HepG2 (cell line): ENCODE results near the gene CXXC5. TPM values are rescaled to one million over a fixed set of nuclear protein-coding genes. Genes with fewer than 3 reads are reported as not detected.

ENCODE experiments used
- AFF4 ChIP-seq: sonication (generic); formaldehyde crosslinking; IDR thresholded peaks from 2 replicates; pipeline ENCODE4 v1.4.0; 2020; ENCODE audit warnings: missing genetic modification reagents
- CTCF ChIP-seq: sonication (generic); formaldehyde crosslinking; IDR thresholded peaks from 2 replicates; pipeline ENCODE4 v1.5.0; 2020; ENCODE audit warnings: mild to moderate bottlenecking, missing genetic modification reagents, moderate library complexity
- EEA1 ChIP-seq: sonication (generic); formaldehyde crosslinking; IDR thresholded peaks from 2 replicates; pipeline ENCODE4 v1.5.1; 2020; ENCODE audit warnings: mild to moderate bottlenecking, missing genetic modification reagents, borderline replicate concordance
- HNRNPUL1 ChIP-seq: fragments of 200-400 bp; formaldehyde crosslinking; IDR thresholded peaks from 2 replicates; pipeline ENCODE4 v1.6.1; 2017; ENCODE audit warnings: low read depth, mild to moderate bottlenecking, low read length, moderate library complexity
- LCORL ChIP-seq, 2 experiments: fragments of 450-650 bp in 1 of 2; sonication (generic) in 1 of 2; formaldehyde crosslinking in 1 of 2; IDR thresholded peaks; 2 replicates each; pipeline versions ENCODE4 v1.5.0 to v1.6.1; 2017 to 2020; ENCODE audit warnings: antibody characterized with exemption in 1 of 2, missing genetic modification reagents in 1 of 2
- PATZ1 ChIP-seq: sonication (generic); formaldehyde crosslinking; IDR thresholded peaks from 2 replicates; pipeline ENCODE4 v1.4.0; 2020; ENCODE audit warnings: missing genetic modification reagents
- POLR2A ChIP-seq, 2 experiments: IDR thresholded peaks; 2 replicates each; pipeline ENCODE4 v1.6.1; 2011; ENCODE audit warnings: low read depth in 2 of 2, low read length in 2 of 2, mild to moderate bottlenecking in 1 of 2, moderate library complexity in 1 of 2; ENCODE audit not compliant: insufficient read depth in 1 of 2
- RAD51 ChIP-seq: fragments of 450-650 bp; IDR thresholded peaks from 2 replicates; pipeline ENCODE4 v1.6.1; 2016; ENCODE audit warnings: borderline replicate concordance
- SIN3B ChIP-seq: fragments of 150-350 bp; IDR thresholded peaks from 2 replicates; pipeline ENCODE4 v1.6.1; 2014; ENCODE audit warnings: low read length
- ZBTB38 ChIP-seq: sonication (generic); formaldehyde crosslinking; IDR thresholded peaks from 2 replicates; pipeline ENCODE4 v1.5.1; 2020; ENCODE audit warnings: mild to moderate bottlenecking, missing genetic modification reagents
- ZFY ChIP-seq: sonication (generic); formaldehyde crosslinking; IDR thresholded peaks from 2 replicates; pipeline ENCODE4 v1.4.0; 2020; ENCODE audit warnings: missing genetic modification reagents
- ZNF12 ChIP-seq: sonication (generic); formaldehyde crosslinking; IDR thresholded peaks from 2 replicates; pipeline ENCODE4 v1.5.0; 2020; ENCODE audit warnings: missing genetic modification reagents
- ZNF20 ChIP-seq: sonication (generic); formaldehyde crosslinking; IDR thresholded peaks from 2 replicates; pipeline ENCODE4 v1.4.0; 2020; ENCODE audit warnings: mild to moderate bottlenecking, moderate library complexity, missing genetic modification reagents
- ZNF207 ChIP-seq: fragments of 450-650 bp; IDR thresholded peaks from 2 replicates; pipeline ENCODE4 v1.6.1; 2016; ENCODE audit warnings: antibody characterized with exemption, borderline replicate concordance
- ZNF441 ChIP-seq: sonication (generic); formaldehyde crosslinking; IDR thresholded peaks from 2 replicates; pipeline ENCODE4 v1.7.0; 2021; ENCODE audit warnings: missing genetic modification reagents, borderline replicate concordance
- ZNF589 ChIP-seq: sonication (generic); formaldehyde crosslinking; conservative IDR thresholded peaks from 2 replicates; pipeline ENCODE4 v1.8.0; 2022; ENCODE audit warnings: mild to moderate bottlenecking, moderate library complexity, missing genetic modification reagents
- ZNF691 ChIP-seq: sonication (generic); formaldehyde crosslinking; IDR thresholded peaks from 2 replicates; pipeline ENCODE4 v1.4.0; 2020; ENCODE audit warnings: missing genetic modification reagents, low read depth, mild to moderate bottlenecking, borderline replicate concordance
- ZNF891 ChIP-seq: sonication (generic); formaldehyde crosslinking; IDR thresholded peaks from 2 replicates; pipeline ENCODE4 v1.5.0; 2020; ENCODE audit warnings: mild to moderate bottlenecking, missing genetic modification reagents
- polyA plus RNA-seq, 8 experiments: library from polyadenylated mRNA; depleted of rRNA in 3 of 8; stranded (reverse) in 7 of 8; unstranded in 1 of 8; fragments of >200 nt; fragmentation: Illumina TruSeq in 4 of 8; extraction: Trizol in 4 of 8; gene quantifications; 2 replicates each; pipeline versions ENCODE4 v1.2.1 to v1.2.3, GENCODE V29; 2011 to 2016; ENCODE audit warnings: low read depth in 4 of 8, missing spikeins in 1 of 8, mixed read lengths in 1 of 8; ENCODE audit not compliant: insufficient read depth in 1 of 8
- total RNA-seq, 5 experiments: library from RNA; depleted of rRNA; stranded (reverse); fragments of >200 nt; fragmentation: Illumina TruSeq; extraction: Trizol; gene quantifications; 2 replicates each; pipeline ENCODE4 v1.2.3, GENCODE V29; 2016; ENCODE audit warnings: low read depth in 1 of 5

The CXXC5 gene
- total and polyA plus RNA-seq, 2 of the 13 experiments (the other 11 are each of a cell fraction or from before 2014, with no cell fraction given), result 32.3 to 33.0 TPM

- peak; percentile 91 for TF ChIP-seq PATZ1 (CRISPR knock-in tag)
- 0 out of 2 replicates have a peak, but pooled peaks have one; percentile 56 for TF ChIP-seq EEA1
- TF ChIP-seq LCORL (IDR thresholded peaks at IDR 0.05), result no peak
- 0 out of 2 replicates have a peak, but pooled peaks have one; percentile 33 for TF ChIP-seq LCORL (CRISPR knock-in tag; IDR thresholded peaks at IDR 0.05)
- TF ChIP-seq SIN3B, result no peak
- TF ChIP-seq HNRNPUL1, result no peak
- TF ChIP-seq ZNF441 (CRISPR knock-in tag), result peak; percentile 56; the same call in 1 of the 2 replicates
- 0 out of 4 replicates have a peak, but pooled peaks of 1 of the 2 experiments have one; percentile 25 for TF ChIP-seq POLR2A (IDR thresholded peaks at IDR 0.05; ENCODE audit: insufficient read depth in 1 of 2, low read depth in 2 of 2, low read length in 2 of 2)
- no peak for TF ChIP-seq ZNF891 (CRISPR knock-in tag)
- no peak for TF ChIP-seq RAD51
- TF ChIP-seq CTCF (CRISPR knock-in tag), result no peak
- peak; percentile 63; the same call in 1 of the 2 replicates for TF ChIP-seq ZBTB38
- no peak for TF ChIP-seq ZNF589 (CRISPR knock-in tag)
- no peak for TF ChIP-seq ZNF12
- no peak; the same call in 1 of the 2 replicates for TF ChIP-seq ZFY
- 0 out of 2 replicates have a peak, but pooled peaks have one; percentile 54 for TF ChIP-seq ZNF691 (CRISPR knock-in tag)
- no peak for TF ChIP-seq AFF4 (CRISPR knock-in tag)
- no peak for TF ChIP-seq ZNF20 (CRISPR knock-in tag)
- no peak for TF ChIP-seq ZNF207
Observed at GRCh38 chr5:139648205-139649081, at the start of gene CXXC5 (continued).
